Right lobe of liver (tissue), 4 donors: ENCODE data around the gene CTU2.

Source experiments
- POLR2A ChIP-seq: fragments of 450-650 bp; IDR thresholded peaks from one replicate; pipeline ENCODE4 v1.6.1; 2017; ENCODE audit warnings: antibody characterized with exemption, mild to moderate bottlenecking
- TF ChIP-seq, protein P1 (sequence below), 4 donors: fragments of 200-600 bp in 3 of 4; fragments of 450-650 bp in 1 of 4; IDR thresholded peaks; one replicate each; pipeline versions ENCODE4 v1.5.1 to v1.8.0; 2016 to 2022; ENCODE audit warnings: antibody characterized with exemption in 4 of 4, mild to moderate bottlenecking in 2 of 4
- donor health status: DM: no; HTN: no; CAD: no.
- donor health status: DM: no; HTN: no; CAD: no.
- donor health status: DM: no; HTN: yes; CAD: no.

- no peak for TF ChIP-seq POLR2A
- TF ChIP-seq, protein P1, sequence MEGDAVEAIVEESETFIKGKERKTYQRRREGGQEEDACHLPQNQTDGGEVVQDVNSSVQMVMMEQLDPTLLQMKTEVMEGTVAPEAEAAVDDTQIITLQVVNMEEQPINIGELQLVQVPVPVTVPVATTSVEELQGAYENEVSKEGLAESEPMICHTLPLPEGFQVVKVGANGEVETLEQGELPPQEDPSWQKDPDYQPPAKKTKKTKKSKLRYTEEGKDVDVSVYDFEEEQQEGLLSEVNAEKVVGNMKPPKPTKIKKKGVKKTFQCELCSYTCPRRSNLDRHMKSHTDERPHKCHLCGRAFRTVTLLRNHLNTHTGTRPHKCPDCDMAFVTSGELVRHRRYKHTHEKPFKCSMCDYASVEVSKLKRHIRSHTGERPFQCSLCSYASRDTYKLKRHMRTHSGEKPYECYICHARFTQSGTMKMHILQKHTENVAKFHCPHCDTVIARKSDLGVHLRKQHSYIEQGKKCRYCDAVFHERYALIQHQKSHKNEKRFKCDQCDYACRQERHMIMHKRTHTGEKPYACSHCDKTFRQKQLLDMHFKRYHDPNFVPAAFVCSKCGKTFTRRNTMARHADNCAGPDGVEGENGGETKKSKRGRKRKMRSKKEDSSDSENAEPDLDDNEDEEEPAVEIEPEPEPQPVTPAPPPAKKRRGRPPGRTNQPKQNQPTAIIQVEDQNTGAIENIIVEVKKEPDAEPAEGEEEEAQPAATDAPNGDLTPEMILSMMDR (IDR thresholded peaks at IDR 0.05), result no peak
Observed at GRCh38 chr16:88719267-88719932, 13.1 kb downstream of the CTU2 start.
